GM15510 (cell line): ENCODE data around the gene ROGDI.

Experiments
- POLR2A ChIP-seq: IDR thresholded peaks from 3 replicates; pipeline ENCODE4 v1.6.1; 2011; ENCODE audit warnings: borderline replicate concordance; ENCODE audit not compliant: insufficient read length; ENCODE audit errors: extremely low read depth

ROGDI gene

DNA sequence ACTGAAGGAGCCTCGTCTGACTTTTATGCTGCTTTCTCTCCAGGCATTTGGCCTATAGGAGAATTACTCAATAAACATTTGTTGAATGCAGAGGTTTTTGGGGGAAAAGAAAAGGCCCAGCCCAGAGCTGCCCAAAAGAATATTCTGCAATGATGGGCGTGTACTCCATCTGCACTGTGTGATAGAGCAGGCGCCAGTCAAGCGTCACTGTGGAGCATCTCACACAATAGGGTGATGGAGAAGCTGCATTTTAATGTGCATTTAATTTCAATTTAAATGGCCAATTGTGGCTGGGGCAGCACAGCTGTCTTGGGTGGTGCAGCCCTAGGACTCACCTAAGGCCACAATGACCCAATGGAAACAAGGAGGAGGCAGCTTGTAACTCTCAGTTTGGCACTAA, 24.1 kb upstream of the ROGDI start:
- no peak for TF ChIP-seq POLR2A

DNA sequence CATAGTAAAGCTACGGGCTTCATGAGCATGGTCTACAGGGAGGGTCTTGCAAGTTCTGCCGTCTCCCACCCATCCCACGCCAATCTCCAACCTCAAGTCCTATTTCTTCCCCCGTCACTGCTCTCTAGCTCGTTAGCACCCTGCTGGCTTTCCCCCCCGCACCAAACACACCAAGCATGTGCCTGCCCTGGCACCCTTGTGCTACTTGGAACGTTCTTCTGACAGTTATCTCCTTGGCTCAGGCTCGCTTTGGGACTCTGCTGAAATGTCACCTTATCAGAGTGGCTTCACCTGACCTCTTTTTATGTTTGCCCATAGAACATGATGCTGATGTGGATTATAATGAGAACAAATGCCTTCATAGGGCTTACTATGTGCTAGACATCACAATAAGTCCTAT, 22.8 kb upstream of the ROGDI start:
- TF ChIP-seq POLR2A, result no peak

DNA sequence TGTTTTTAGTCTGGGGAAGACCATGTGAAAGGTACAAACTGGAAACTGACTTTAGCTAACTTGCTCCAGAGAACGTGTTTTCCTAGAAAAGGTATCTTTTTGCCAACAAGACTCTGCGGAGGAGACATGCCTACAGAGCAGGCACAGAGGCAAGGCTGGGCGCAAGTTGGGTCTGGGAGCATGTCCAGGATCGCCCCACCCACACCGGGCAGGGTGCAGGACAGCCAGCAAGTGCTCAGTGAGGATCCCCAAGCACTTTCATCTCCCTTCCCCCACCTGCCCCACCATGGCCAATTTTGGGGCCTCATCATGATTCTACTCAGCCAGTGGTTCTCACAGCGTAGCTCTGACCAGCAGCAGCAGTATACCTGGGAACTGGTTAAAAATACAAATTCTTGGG, 18.2 kb upstream of the ROGDI start:
- TF ChIP-seq POLR2A, result no peak

DNA sequence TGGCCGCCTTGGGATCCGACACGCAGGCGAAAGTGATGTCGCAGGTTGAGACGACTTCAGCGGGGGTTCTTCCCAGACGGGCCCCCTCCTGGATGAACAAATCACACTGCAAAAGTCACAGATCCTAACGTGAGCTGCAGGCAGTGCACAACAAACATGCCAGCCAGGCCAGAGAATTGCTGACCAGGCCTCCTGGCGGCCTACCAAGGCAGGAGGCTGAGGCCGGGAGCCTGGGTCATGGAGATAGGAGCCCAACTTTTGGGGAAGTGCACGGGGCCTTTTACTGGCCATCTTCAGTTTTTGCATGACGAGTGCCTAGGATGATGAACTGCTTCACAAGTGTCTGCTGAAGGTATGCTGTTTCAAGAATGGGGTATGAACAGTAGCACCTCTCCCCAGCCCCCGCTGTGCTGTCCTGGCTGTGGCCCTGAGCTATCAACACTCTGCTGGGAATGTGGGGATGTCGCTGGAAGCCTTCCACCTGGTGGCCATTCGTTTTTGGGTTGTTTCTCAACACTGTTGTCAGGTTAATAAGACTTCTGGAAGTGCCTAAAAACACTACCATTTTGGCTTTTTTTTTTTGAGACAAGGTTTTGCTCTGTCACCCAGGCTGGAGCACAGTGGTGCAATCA, 12.2 kb upstream of the ROGDI start:
- TF ChIP-seq POLR2A, result no peak

DNA sequence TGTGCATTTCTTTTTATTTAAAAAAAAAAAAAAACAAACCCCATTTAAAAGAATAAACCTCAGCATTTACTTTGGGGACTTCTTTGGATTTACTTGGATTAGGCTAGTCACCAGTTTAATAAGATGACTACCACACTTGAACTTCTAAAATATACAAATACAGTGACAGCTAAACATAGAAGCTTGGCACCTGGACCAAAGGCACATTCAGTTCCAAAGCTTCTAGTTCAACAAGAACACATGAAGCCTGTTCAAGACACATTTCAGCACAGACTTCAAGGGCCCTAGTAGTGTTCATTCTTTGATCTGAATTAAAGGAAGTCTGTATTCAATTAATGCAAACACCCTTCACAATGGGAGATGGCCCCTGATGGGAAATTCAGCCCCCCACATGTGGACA, 11.6 kb upstream of the ROGDI start:
- no peak for TF ChIP-seq POLR2A

DNA sequence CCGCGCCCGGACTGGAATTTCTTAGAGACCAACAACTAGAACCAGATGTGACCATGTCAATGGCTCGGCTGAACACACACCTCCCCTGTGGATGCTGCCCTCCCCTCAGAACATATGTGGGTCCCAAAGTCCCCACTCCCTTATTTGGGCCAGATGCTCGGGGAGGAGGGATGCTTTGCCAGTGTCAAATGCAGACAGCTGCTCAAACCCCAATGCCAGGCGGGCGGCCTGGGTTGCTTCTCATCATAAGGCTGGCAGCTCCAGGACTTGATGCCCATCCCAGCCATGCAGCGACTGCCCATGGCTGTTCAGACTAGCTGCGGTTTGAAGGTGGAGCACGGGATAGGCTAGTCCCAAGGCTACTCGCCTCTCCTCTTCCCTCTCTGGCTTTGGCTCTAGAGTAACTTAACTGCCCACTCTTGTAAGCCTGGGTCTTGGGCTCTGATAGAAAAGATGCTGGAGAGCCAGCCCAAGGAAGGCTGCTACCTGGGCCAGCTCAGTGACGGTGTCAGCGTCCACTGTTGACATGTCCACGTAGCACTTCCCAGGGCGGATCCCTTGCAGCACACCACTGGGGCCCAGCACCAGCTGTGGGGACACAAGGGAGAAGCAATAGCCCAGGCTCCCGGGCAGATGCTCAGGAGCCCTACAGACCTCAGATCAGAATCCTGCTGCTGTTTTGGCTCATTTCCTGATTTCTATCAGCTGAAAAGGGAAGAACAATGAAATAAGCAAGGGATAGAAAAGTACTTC, 11.0 kb upstream of the ROGDI start:
- no peak for TF ChIP-seq POLR2A

DNA sequence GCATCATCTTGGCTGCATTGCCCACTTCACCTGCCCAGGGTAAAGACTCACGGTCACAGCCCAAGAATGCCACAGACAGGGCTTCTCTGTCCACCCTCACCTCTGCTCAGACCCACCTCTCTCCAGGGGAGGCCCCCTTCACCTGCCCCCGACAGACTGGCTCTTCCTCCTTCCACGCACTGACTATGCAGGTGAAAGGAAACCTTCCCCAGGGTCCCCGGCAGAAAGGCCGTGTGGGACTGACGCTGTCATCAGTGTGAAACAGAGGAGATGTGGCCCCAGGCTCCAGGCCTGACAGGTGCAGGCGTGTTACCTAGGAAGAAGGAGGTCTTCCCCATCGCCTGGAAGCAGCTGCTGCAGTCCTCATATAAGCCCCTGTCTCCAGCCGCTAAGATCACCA, 9.3 kb upstream of the ROGDI start:
- TF ChIP-seq POLR2A, result no peak

DNA sequence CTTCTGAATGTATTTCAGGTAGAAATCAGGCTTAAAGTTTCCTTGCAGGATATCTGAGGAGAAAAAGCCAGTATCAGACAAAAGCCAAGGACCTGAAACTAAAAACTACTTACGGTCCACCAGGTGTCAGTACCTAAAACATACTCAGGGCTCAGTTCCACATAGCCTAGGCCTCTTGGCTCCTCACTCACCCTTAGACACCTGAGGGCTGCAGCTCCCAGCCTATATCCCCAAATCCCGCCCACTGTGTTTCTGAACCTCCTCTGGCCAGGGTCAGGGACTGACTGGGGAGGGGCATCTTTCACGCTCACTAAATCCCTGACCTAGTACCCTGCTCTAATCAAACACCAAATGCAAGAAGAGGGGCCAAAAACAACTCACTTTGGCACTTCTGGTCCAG, 8.8 kb upstream of the ROGDI start:
- no peak for TF ChIP-seq POLR2A

DNA sequence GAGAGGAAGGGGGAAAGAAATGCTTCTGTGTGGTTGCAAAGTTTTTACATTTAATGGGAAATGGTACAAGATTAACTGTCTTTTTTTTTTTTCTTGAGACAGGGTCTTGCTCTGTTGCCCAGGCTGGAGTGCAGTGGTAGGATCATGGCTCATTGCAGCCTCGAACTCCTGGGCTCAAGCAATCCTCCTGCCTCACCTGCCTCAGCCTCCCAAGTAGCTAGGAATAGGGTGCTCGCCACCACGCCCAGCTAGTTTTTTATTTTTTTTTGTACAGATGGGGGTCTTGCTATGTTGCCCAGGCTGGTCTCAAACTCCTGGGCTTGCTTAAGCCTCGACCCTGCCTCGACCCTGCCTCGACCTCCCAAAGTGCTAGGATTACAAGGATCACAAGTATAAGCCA, 3.8 kb upstream of the ROGDI start:
- TF ChIP-seq POLR2A, result no peak

DNA sequence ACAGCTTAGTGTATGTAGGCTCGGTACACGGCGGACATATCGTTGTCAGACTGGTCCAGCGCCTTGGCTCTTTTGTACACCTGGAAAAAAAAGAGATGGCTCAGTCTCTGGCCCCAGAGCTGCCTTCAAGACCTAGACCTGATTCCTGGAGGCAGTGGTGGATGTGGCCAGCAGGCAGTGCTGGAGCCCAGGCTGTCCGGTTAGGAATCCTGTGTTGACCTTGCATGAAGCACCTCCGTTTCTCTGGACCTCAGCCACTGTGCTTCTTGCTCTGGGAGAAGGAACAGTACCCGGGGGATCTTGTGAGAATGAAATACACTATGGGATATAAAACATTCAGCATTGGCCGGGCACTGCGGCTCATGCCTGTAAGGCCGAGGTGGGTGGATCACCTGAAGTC, 2.8 kb upstream of the ROGDI start:
- no peak for TF ChIP-seq POLR2A

DNA sequence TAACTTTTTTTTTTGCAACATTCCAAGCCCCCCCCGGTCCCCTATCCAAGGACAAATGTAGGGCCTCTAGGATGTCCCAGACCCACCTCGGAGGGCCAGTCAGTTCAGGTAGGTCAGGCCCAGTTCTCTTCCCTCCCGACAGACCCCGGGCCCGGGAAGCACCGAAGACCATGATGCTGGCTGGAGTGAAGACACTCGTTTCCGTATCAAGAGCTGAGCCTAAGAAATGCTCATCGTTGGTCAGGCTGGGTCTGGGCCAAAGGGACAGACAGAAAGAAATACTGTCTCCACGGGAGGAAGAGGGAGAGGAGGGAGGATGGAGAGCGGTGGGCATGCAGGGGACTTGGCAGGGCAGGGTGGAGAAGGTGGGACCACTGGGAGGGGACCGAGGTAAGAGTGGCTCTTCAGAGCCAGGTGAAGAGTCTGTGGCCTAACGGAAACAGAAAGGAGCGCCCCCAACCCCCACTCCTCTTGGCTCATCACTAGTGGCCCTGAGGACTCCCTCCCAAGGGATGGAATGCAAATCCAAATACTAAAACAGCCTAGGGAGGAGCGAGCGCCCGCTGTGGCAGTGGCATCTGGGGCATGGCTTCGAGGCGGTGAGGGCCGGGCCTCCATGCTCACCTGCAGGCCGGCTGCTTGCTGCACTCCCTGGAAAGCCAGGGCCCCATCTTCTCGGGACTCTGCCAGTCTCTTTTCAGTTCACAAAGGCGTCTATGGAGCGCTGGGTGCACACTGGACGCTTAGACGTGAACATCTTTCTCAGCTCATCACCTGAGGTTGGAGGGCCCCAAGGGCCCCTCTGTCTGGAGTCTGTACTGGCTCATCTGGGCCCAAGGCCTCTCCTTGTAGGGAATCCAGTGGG, 1.7 kb upstream of the ROGDI start:
- no peak for TF ChIP-seq POLR2A

DNA sequence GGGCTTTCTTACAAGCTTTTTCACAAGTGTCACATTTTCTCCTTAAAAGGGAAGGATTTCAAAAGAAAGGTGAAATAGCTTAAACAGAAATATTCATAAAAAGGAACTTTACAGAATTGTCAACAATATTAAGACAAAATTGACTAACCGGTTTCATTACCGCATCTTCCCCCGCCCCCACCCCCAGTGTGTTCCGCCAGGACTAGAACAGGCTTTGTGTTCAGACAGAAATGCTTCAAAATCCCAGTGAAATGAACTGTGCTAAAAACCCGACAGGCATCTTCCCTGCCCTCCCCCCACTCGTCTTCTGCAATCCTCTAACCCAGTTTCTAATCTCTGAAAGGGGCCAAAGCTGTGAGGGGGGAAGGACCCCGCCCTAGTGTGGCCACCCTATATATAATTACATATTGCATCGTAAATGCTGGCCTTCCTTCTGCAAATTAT, 990 bp upstream of the ROGDI start:
- no peak for TF ChIP-seq POLR2A

DNA sequence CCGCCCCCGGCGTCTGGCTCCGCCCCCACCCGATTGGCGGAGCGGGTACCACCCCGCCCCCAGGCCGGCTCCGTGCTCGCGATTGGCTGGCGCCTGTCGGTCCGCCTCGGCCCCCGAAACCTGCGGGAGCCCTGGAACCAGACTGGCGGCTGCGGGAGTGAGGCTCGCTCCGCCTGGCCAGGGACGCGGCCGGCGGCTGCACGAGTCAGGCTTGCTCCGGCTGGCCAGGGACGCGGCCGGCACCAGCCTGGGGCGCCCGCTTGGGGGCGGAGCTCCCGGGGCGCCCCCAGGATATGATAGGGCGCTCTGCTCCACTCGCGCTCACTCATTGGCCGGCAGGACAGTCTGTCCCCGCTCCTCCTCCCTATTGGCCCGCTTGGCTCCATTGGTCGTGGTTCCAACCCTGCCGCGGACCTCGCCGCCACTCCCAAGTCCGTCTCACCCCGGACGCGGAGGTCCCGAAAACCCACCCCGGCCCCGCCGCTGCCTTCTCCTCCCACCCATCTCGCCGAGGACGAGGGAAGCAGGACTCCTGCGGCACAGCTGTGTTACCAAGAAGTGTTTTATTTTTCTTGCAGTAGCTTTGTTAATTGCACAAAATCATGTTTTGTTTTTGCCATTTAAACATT, 340 bp upstream of the ROGDI start:
- no peak for TF ChIP-seq POLR2A

DNA sequence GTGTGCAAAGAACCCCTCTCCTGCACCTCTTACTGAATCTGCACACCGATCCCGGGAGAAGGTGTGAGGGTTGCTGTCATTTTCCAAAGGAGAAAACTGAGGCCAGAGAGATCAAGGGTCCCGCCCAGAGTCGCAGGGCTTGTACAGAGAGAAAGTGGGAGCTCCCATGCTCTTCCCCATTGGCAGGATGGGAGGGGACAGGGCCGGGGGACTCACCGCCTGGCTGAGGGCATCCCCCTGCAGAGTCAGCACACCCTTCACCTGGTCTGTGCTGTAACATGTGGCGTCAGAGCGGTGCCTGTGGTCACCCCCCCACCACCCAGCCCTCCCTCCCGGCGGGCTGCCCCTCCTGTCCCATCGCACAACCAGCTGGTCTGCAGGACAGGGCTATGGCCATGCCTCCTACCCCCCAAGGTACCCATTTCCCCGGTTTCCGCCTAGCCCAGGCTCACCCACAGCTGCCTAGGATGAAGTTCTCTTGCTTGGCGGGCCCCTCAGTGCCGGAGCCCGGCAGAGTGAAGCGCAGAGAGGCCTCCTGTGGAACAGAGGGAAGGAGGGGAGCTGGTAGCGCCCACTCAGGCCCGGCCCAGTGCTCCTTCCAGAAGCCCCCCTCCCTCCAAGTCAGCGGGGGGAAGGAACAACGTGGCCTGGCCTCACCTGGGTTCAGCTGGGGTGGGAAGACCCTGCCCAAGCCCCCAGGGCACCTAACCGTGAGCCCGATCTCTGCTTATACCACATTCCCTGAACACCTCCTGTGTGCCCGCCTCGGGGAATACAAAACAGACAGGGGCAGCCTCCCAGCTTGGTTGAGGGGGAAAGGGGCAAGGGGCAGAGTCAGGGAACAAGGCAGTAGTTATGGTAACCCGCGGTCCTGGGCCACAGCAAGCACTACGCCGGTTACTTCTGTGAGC, 1.1 kb downstream of the ROGDI start:
- no peak for TF ChIP-seq POLR2A
